ENCODE results near the gene IFT88. TPM values are rescaled to one million over a fixed set of nuclear protein-coding genes. Genes with fewer than 3 reads are reported as not detected.

The IFT88 gene
- total and polyA plus RNA-seq, 2 of the 8 experiments (the other 6 are each of a cell fraction or from before 2014, with no cell fraction given), result 1.7 to 5.8 TPM

- Histone ChIP-seq H3K23ac (ENCODE audit: insufficient read length) (no peak overlapping the region), H2AK5ac (ENCODE audit: low read depth, low read length) (no peak overlapping the region), H4K5ac (ENCODE audit: insufficient read length, low read depth, low read length) (no peak overlapping the region), H2AFZ (ENCODE audit: low read length) (peak overlapping the region; percentile 88; the same call in 1 of the 2 replicates), H3K27me3 (replicated peaks in 1 of 4; ENCODE audit: control insufficient read depth in 3 of 4, extremely low read depth in 1 of 4, insufficient read depth in 3 of 4, low read length in 3 of 4) (peaks cover 2 to 29% (median 18%) of the 10 kb centered on the region in 4 experiments; a peak in 6 of 7 replicates), H2BK20ac (ENCODE audit: low read length) (no peak overlapping the region), H2BK15ac (ENCODE audit: low read length) (0 out of 2 replicates have a peak overlapping the region, but pooled peaks have one; percentile 12), H2BK12ac (ENCODE audit: low read depth, low read length) (no peak overlapping the region), H3K79me1 (ENCODE audit: low read depth, low read length) (no peaks in the 10 kb centered on the region; the same call in 1 of the 2 replicates), H2BK120ac (replicated peaks; ENCODE audit: low read depth, low read length) (no peak overlapping the region), H3K4ac (replicated peaks; ENCODE audit: insufficient read length, low read depth, low read length) (peak overlapping the region; percentile 69), H3K14ac (ENCODE audit: insufficient read length) (no peak overlapping the region), H3K4me1 (replicated peaks in 1 of 4; ENCODE audit: control insufficient read depth in 3 of 4, insufficient read depth in 4 of 4, low read length in 3 of 4) (peaks cover 0 to 3% (median 0%) of the 10 kb centered on the region in 4 experiments; a peak in 3 of 7 replicates), H4K20me1 (replicated peaks in 1 of 2; ENCODE audit: control insufficient read depth in 1 of 2, insufficient read depth in 2 of 2, low read length in 2 of 2) (peaks cover 0 to 10% of the 10 kb centered on the region in 2 experiments), H3K4me3 (ENCODE audit: extremely low read depth in 1 of 4, insufficient read depth in 2 of 4, low read depth in 3 of 4, low read length in 4 of 4) (peak overlapping the region; percentile 38 to 68 (median 64)), H3K4me2 (ENCODE audit: insufficient read depth in 1 of 2, low read depth in 2 of 2, low read length in 2 of 2) (peak overlapping the region; percentile 72 to 94), H4K8ac (ENCODE audit: extremely low read depth, insufficient read depth, low read length) (peak overlapping the region; percentile 77; the same call in 1 of the 2 replicates), H3K23me2 (ENCODE audit: low read depth, low read length) (peaks cover 15% of the 10 kb centered on the region), H2BK5ac (ENCODE audit: low read depth, low read length) (no peak overlapping the region), H3K27ac (ENCODE audit: low read depth, low read length) (no peak overlapping the region), H3K9ac (replicated peaks in 1 of 4; ENCODE audit: extremely low read depth in 1 of 4, low read depth in 3 of 4, low read length in 3 of 4) (no peak overlapping the region; a peak in 1 of 7 replicates), H3K56ac (replicated peaks; ENCODE audit: insufficient read length, low read depth, low read length) (no peak overlapping the region), H3K36me3 (ENCODE audit: control insufficient read depth in 2 of 4, insufficient read depth in 4 of 4, low read length in 3 of 4) (no peaks in the 10 kb centered on the region), H3K9me3 (ENCODE audit: insufficient read depth in 2 of 2, low read depth in 1 of 2, low read length in 1 of 2) (no peaks in the 10 kb centered on the region; a peak in 1 of 4 replicates), H4K91ac (replicated peaks; ENCODE audit: insufficient read length, low read length) (peak overlapping the region; percentile 40), H3K79me2 (ENCODE audit: control insufficient read depth in 1 of 2, insufficient read depth in 2 of 2, low read length in 2 of 2) (no peaks in the 10 kb centered on the region), H3K18ac (ENCODE audit: extremely low read depth, low read length) (0 out of 2 replicates have a peak overlapping the region, but pooled peaks have one; percentile 3)
- ChIA-PET CTCF (ENCODE audit: partially characterized antibody) (interaction anchor here (0.5 to 3.3 kb wide), 19 partner anchors 8 to 407 kb away, joined by 3 to 26 read pairs (median 4); no protein-coding TSS in a partner anchor), POLR2A (ENCODE audit: partially characterized antibody) (interaction anchor here (0.6 to 2.0 kb wide), 3 partner anchors 10 to 143 kb away, joined by 4 to 5 read pairs (median 5); no protein-coding TSS in a partner anchor)
- 8% methylated on average over 60 of the region's 81 CpGs; no CpG with 5 or more reads in 1 of the 2 experiments for WGBS, 2 experiments (ENCODE audit: extremely low coverage in 1 of 2, insufficient coverage in 1 of 2, insufficient read length in 1 of 2, insufficient replicate concordance in 2 of 2, low coverage in 1 of 2, low lambda C conversion rate in 2 of 2, missing lambda C conversion rate in 1 of 2)
- FAIRE-seq (no peak), DNase-seq (ENCODE audit: low read depth in 1 of 2, low spot score in 2 of 2) (peak in 1 of 2 experiments; percentile 76)
- TF ChIP-seq E2F6 (IDR thresholded peaks at IDR 0.05), result peak; percentile 35; the same call in 1 of the 2 replicates
- no peak for TF ChIP-seq TBP (IDR thresholded peaks at IDR 0.05; ENCODE audit: low read depth, low read length)
- peak; percentile 37 for TF ChIP-seq RNF2 (IDR thresholded peaks at IDR 0.05; ENCODE audit: borderline replicate concordance, low read depth, low read length, missing control alignments, poor library complexity, severe bottlenecking)
- TF ChIP-seq POLR2AphosphoS5 (IDR thresholded peaks at IDR 0.05; ENCODE audit: low read depth, low read length), result no peak
- peak; percentile 79 for TF ChIP-seq KDM4A (IDR thresholded peaks at IDR 0.05; ENCODE audit: low read depth, low read length, severe bottlenecking)
- no peak for TF ChIP-seq HDAC6 (IDR thresholded peaks at IDR 0.05; ENCODE audit: low read depth, low read length)
- TF ChIP-seq BRCA1 (IDR thresholded peaks at IDR 0.05; ENCODE audit: low read depth, low read length), result no peak
- peak; percentile 41; the same call in 1 of the 2 replicates for TF ChIP-seq SUZ12 (IDR thresholded peaks at IDR 0.05; ENCODE audit: low read length)
- no peak for TF ChIP-seq JUN (IDR thresholded peaks at IDR 0.05; ENCODE audit: low read depth, low read length)
- TF ChIP-seq SIX5 (IDR thresholded peaks at IDR 0.05; ENCODE audit: low read depth, low read length), result no peak
Measured at GRCh38 chr13:20721454-20722357, 154.7 kb downstream of the IFT88 start.

Data from H1 (cell line).